Pancreas (tissue), 10 donors: Measurements from ENCODE around the gene RICTOR. TPM values are rescaled to one million over a fixed set of nuclear protein-coding genes. Genes with fewer than 3 reads are reported as not detected.
"Not testable (repeated sequence)": the region's sequence is repeated elsewhere in the genome, so short reads cannot be mapped to it uniquely, and the experiment has no call there.

Experiments
- ATAC-seq, 4 donors: fragments of 200-7000 bp; cut with Tn5 transposase; one replicate each; pipeline versions ENCODE4 v1.8.0 to v1.9.1; 2020; ENCODE audit warnings: mild to moderate bottlenecking in 4 of 4, moderate library complexity in 4 of 4
- DNase-seq, 6 donors: peaks; one replicate each; pipeline ENCODE4 v3.0.0-alpha.2; 2020
- FAIRE-seq: peaks from 2 replicates; lab custom pipeline; 2012; peaks lifted over from hg19 to GRCh38; lab: Jason Lieb, UNC
- H3K27ac ChIP-seq, 4 donors: fragments of 200-600 bp; sonication (generic); 1 replicate in 3 of 4; 2 replicates in 1 of 4; pipeline versions ENCODE4 v1.5.0 to v1.8.0; 2020
- H3K27me3 ChIP-seq, 4 donors: fragments of 200-600 bp; one replicate each; pipeline ENCODE4 v1.8.0; 2021
- H3K36me3 ChIP-seq, 3 donors: fragments of 200-600 bp; sonication (generic) in 1 of 3; one replicate each; pipeline versions ENCODE4 v1.5.0 to v1.8.0; 2020 to 2021
- H3K4me1 ChIP-seq, 3 donors: fragments of 200-600 bp; one replicate each; pipeline ENCODE4 v1.8.0; 2021
- H3K4me3 ChIP-seq, 4 donors: fragments of 200-600 bp; sonication (generic) in 2 of 4; one replicate each; pipeline versions ENCODE4 v1.5.0 to v1.8.0; 2020 to 2021
- H3K9me3 ChIP-seq, 4 donors: fragments of 200-600 bp; one replicate each; pipeline ENCODE4 v1.8.0; 2021
- CTCF ChIP-seq, 4 donors: fragments of 200-600 bp; sonication (generic) in 3 of 4; IDR thresholded peaks; one replicate each; pipeline versions ENCODE4 v1.5.0 to v1.8.0; 2021; ENCODE audit warnings: antibody characterized with exemption in 4 of 4
- WGBS, 2 donors: extraction: QIAGEN DNeasy Blood & Tissue Kit; methylation state at CpG; one replicate each; pipeline ENCODE4 v1.1.7; 2013; 5-methylcytosine and 5-hydroxymethylcytosine counted together
- intact Hi-C, 3 donors: fragments of 100-400 bp; cut with DNase I; formaldehyde crosslinking; loops; one replicate each; pipeline versions ENCODE4 v1.11.1 to v1.14.2; 2022
- polyA plus RNA-seq, 2 donors: library from polyadenylated mRNA; stranded (reverse); fragments of 200-250 nt; gene quantifications; one replicate each; pipeline ENCODE4 v1.2.3, GENCODE V29; 2013
- total RNA-seq, 6 donors: library from RNA; stranded (reverse); fragmentation: NEBNext Ultra II Directional in 4 of 6; extraction: Animal tissue kit (Norgen Biotek cat#: 25700) in 4 of 6; gene quantifications; one replicate each; pipeline versions ENCODE4 v1.2.1 to v1.2.4, GENCODE V29; 2021 to 2023
- donor health status: healthy with polysubstance abuse.
- donor health status: DM: no; HTN: no; CAD: no; lungs with moderate emphysema.
- donor health status: DM: no; HTN: no; CAD: no.
- donor health status: control.
- donor health status: control.
- donor health status: Bipolar disorder and iron deficiency.
- donor health status: DM: yes; HTN: yes; CAD: no.
- donor health status: DM: no; HTN: no; CAD: no.
- donor health status: DM: no; HTN: no; CAD: no.
- donor health status: DM: yes; HTN: yes; CAD: no.

The RICTOR gene
- total and polyA plus RNA-seq, 8 donors: 4.2 to 23.0 (median 14.1) TPM

GRCh38 chr5:39016587-39017275, 57.5 kb downstream of the RICTOR start:
- Histone ChIP-seq H3K9me3 (no peaks in the 10 kb centered on the region), H3K4me1 (peaks cover 0 to 9% (median 9%) of the 10 kb centered on the region in 3 donors), H3K27me3 (no peaks in the 10 kb centered on the region), H3K4me3 (no peak overlapping the region), H3K36me3 (no peaks in the 10 kb centered on the region), H3K27ac (no peak overlapping the region)
- ATAC-seq (no peak), FAIRE-seq (peak; percentile 65), DNase-seq (no peak)
- intact Hi-C loops: no loop called here
- TF ChIP-seq CTCF (IDR thresholded peaks at IDR 0.05): no peak
- 97 to 98% methylated on average over 1 of the region's 1 CpG for WGBS, 2 donors

- H3K27ac ChIP-seq: no peak overlapping the region
- peaks cover 0 to under 1% (median 0%) of the 10 kb centered on the region in 3 donors for H3K36me3 ChIP-seq
- H3K4me1 ChIP-seq: peaks cover 0 to 9% (median 9%) of the 10 kb centered on the region in 3 donors
- FAIRE-seq (peak; percentile 39), ATAC-seq (peak in 3 of 4 donors; percentile 65 to 78 (median 67)), DNase-seq (no peak)
- H3K4me3 ChIP-seq: no peak overlapping the region
- no peaks in the 10 kb centered on the region for H3K27me3 ChIP-seq
- H3K9me3 ChIP-seq: no peaks in the 10 kb centered on the region
- no peak for TF ChIP-seq CTCF (IDR thresholded peaks at IDR 0.05)
- 81 to 86% methylated on average over 4 of the region's 4 CpGs for WGBS, 2 donors
- intact Hi-C loops: no loop called here
These were observed 58.2 kb downstream of the RICTOR start for GRCh38 chr5:39015743-39016586.

GRCh38 chr5:39014561-39014960, 59.6 kb downstream of the RICTOR start:
- Histone ChIP-seq H3K9me3 (no peaks in the 10 kb centered on the region), H3K36me3 (peaks cover 0 to 3% (median 0%) of the 10 kb centered on the region in 3 donors), H3K27ac (no peak overlapping the region), H3K4me1 (peaks cover 0 to 9% (median 9%) of the 10 kb centered on the region in 3 donors), H3K27me3 (no peaks in the 10 kb centered on the region), H3K4me3 (no peak overlapping the region)
- DNase-seq: no peak
- no peak for TF ChIP-seq CTCF (IDR thresholded peaks at IDR 0.05)
- intact Hi-C loops: no loop called here
- 64 to 78% methylated on average over 2 of the region's 2 CpGs for WGBS, 2 donors
- peak; percentile 86 for FAIRE-seq
- ATAC-seq: peak in 1 of 4 donors; percentile 33

- Histone ChIP-seq H3K4me3 (no peak overlapping the region), H3K36me3 (peaks cover 0 to 3% (median 0%) of the 10 kb centered on the region in 3 donors), H3K9me3 (no peaks in the 10 kb centered on the region), H3K4me1 (peaks cover 0 to 9% (median 9%) of the 10 kb centered on the region in 3 donors), H3K27me3 (no peaks in the 10 kb centered on the region), H3K27ac (no peak overlapping the region)
- TF ChIP-seq CTCF (IDR thresholded peaks at IDR 0.05): no peak
- ATAC-seq (no peak), DNase-seq (no peak), FAIRE-seq (no peak)
- WGBS, 2 donors: 91 to 96% methylated on average over 2 of the region's 2 CpGs
- intact Hi-C loops: no loop called here
These were observed 60.3 kb downstream of the RICTOR start for GRCh38 chr5:39013938-39014337.

GRCh38 chr5:39010958-39011357, 63.2 kb downstream of the RICTOR start:
- H3K4me3 ChIP-seq, H3K4me1 ChIP-seq, H3K27ac ChIP-seq, H3K36me3 ChIP-seq, intact Hi-C loops, FAIRE-seq, H3K27me3 ChIP-seq, ATAC-seq, H3K9me3 ChIP-seq, DNase-seq: not testable (repeated sequence)
- WGBS, 2 donors: 95 to 97% methylated on average over 2 of the region's 2 CpGs
